PC-3 (cell line): ENCODE data around the gene MRPS10.
"Not testable (repeated sequence)": the region's sequence is repeated elsewhere in the genome, so short reads cannot be mapped to it uniquely, and the experiment has no call there.

Experiments used
- EZH2 ChIP-seq: fragments of 300-600 bp; sonication (generic); IDR thresholded peaks from one replicate; pipeline ENCODE4 v1.6.1; 2017; ENCODE audit warnings: antibody characterized with exemption, mild to moderate bottlenecking, low read length; ENCODE audit not compliant: unreplicated experiment
- EZH2phosphoT487 ChIP-seq: fragments of 300-600 bp; sonication (generic); IDR thresholded peaks from 2 replicates; pipeline ENCODE4 v1.6.1; 2018; ENCODE audit warnings: mild to moderate bottlenecking, antibody characterized with exemption, low read length, borderline replicate concordance
- TF ChIP-seq, protein P1 (sequence below): fragments of 300-600 bp; sonication (generic); conservative IDR thresholded peaks from 2 replicates; pipeline ENCODE4 v1.5.1; 2017; ENCODE audit warnings: antibody characterized with exemption, low read depth, mild to moderate bottlenecking, low read length

DNA sequence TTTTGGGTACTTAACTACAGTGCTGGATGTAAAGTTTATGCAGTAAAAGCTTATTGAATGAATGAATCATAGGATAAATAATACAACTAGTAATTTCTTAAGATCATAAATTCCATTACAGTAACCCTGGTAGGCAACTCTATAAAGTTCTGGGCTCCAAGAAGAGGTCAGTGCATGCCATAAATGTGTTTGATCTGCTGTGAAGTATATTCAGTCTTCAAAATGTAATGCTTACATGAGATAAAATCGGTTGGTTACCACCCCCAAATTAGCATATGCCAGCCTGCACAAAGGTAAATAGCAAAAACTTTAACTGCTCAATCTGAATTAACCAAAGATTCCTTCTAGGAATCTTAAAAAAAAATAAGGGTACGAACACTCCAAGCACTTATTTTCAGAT, 10.1 kb downstream of the MRPS10 start:
- TF ChIP-seq, protein P1, sequence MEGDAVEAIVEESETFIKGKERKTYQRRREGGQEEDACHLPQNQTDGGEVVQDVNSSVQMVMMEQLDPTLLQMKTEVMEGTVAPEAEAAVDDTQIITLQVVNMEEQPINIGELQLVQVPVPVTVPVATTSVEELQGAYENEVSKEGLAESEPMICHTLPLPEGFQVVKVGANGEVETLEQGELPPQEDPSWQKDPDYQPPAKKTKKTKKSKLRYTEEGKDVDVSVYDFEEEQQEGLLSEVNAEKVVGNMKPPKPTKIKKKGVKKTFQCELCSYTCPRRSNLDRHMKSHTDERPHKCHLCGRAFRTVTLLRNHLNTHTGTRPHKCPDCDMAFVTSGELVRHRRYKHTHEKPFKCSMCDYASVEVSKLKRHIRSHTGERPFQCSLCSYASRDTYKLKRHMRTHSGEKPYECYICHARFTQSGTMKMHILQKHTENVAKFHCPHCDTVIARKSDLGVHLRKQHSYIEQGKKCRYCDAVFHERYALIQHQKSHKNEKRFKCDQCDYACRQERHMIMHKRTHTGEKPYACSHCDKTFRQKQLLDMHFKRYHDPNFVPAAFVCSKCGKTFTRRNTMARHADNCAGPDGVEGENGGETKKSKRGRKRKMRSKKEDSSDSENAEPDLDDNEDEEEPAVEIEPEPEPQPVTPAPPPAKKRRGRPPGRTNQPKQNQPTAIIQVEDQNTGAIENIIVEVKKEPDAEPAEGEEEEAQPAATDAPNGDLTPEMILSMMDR = not testable (repeated sequence)
- TF ChIP-seq EZH2, EZH2phosphoT487: not testable (repeated sequence)
